Effector memory CD4-positive, alpha-beta T cell (primary cell): Measurements from ENCODE around the gene SHANK1.

ENCODE experiments used
- DNase-seq, 3 donors: peaks; one replicate each; pipeline ENCODE4 v3.0.0-alpha.2; 2020
- H3K27ac ChIP-seq: 2 replicates; pipeline ENCODE4 v1.7.0; 2013; ENCODE audit warnings: mild to moderate bottlenecking, low read length, moderate library complexity; ENCODE audit not compliant: insufficient read depth, poor library complexity, severe bottlenecking
- H3K27me3 ChIP-seq: replicated peaks from 2 replicates; pipeline ENCODE4 v1.7.0; 2013; ENCODE audit warnings: mild to moderate bottlenecking, low read length; ENCODE audit not compliant: insufficient read depth, control insufficient read depth, poor library complexity, severe bottlenecking
- H3K36me3 ChIP-seq: 2 replicates; pipeline ENCODE4 v1.7.0; 2013; ENCODE audit warnings: mild to moderate bottlenecking, low read length, moderate library complexity; ENCODE audit not compliant: control insufficient read depth, insufficient read depth
- H3K4me1 ChIP-seq: 2 replicates; pipeline ENCODE4 v1.7.0; 2013; ENCODE audit warnings: low read length, mild to moderate bottlenecking; ENCODE audit not compliant: control insufficient read depth, insufficient read depth, poor library complexity, severe bottlenecking
- H3K4me3 ChIP-seq: 2 replicates; pipeline ENCODE4 v1.7.0; 2013; ENCODE audit warnings: low read length, low read depth, mild to moderate bottlenecking; ENCODE audit not compliant: insufficient read depth, poor library complexity, severe bottlenecking
- H3K9me3 ChIP-seq: 2 replicates; pipeline ENCODE4 v1.7.0; 2013; ENCODE audit warnings: mild to moderate bottlenecking, low read length, moderate library complexity; ENCODE audit not compliant: control insufficient read depth

SHANK1 gene

GRCh38 chr19:50693064-50693975, 26.3 kb downstream of the SHANK1 start:
- no peak for DNase-seq

GRCh38 chr19:50690439-50690838, 29.2 kb downstream of the SHANK1 start:
- no peaks in the 10 kb centered on the region for H3K36me3 ChIP-seq
- peaks cover 26% of the 10 kb centered on the region for H3K27me3 ChIP-seq
- no peak overlapping the region for H3K4me3 ChIP-seq
- H3K27ac ChIP-seq: no peak overlapping the region
- H3K4me1 ChIP-seq: no peaks in the 10 kb centered on the region
- H3K9me3 ChIP-seq: no peaks in the 10 kb centered on the region
- DNase-seq: no peak

More at GRCh38 chr19:50693064-50693975, 26.3 kb downstream of the SHANK1 start:
- Histone ChIP-seq H3K9me3 (no peaks in the 10 kb centered on the region), H3K4me1 (no peaks in the 10 kb centered on the region), H3K36me3 (no peaks in the 10 kb centered on the region), H3K27me3 (peaks cover 11% of the 10 kb centered on the region), H3K4me3 (no peak overlapping the region), H3K27ac (no peak overlapping the region)

- no peaks in the 10 kb centered on the region for H3K9me3 ChIP-seq
- H3K4me3 ChIP-seq: no peak overlapping the region
- H3K36me3 ChIP-seq: no peaks in the 10 kb centered on the region
- H3K4me1 ChIP-seq: no peaks in the 10 kb centered on the region
- H3K27me3 ChIP-seq: peaks cover 26% of the 10 kb centered on the region
- H3K27ac ChIP-seq: no peak overlapping the region
- DNase-seq: no peak
Measured at GRCh38 chr19:50688766-50689165, 30.8 kb downstream of the SHANK1 start.

- Histone ChIP-seq H3K27ac (no peak overlapping the region), H3K27me3 (peaks cover 18% of the 10 kb centered on the region), H3K9me3 (no peaks in the 10 kb centered on the region), H3K36me3 (no peaks in the 10 kb centered on the region), H3K4me1 (no peaks in the 10 kb centered on the region), H3K4me3 (no peak overlapping the region)
- no peak for DNase-seq
Measured at GRCh38 chr19:50686310-50687032, 33.1 kb downstream of the SHANK1 start.

- Histone ChIP-seq H3K27me3 (no peaks in the 10 kb centered on the region), H3K4me1 (no peaks in the 10 kb centered on the region), H3K36me3 (no peaks in the 10 kb centered on the region), H3K9me3 (no peaks in the 10 kb centered on the region), H3K27ac (no peak overlapping the region), H3K4me3 (no peak overlapping the region)
- DNase-seq: peak; percentile 28 to 57 (median 50)
Measured at GRCh38 chr19:50679177-50680125, 40.2 kb downstream of the SHANK1 start.

GRCh38 chr19:50678323-50678722, 41.3 kb downstream of the SHANK1 start:
- Histone ChIP-seq H3K27ac (no peak overlapping the region), H3K9me3 (no peaks in the 10 kb centered on the region), H3K36me3 (no peaks in the 10 kb centered on the region), H3K4me1 (no peaks in the 10 kb centered on the region), H3K27me3 (no peaks in the 10 kb centered on the region), H3K4me3 (no peak overlapping the region)
- no peak for DNase-seq

- Histone ChIP-seq H3K9me3 (no peaks in the 10 kb centered on the region), H3K36me3 (no peaks in the 10 kb centered on the region), H3K27ac (no peak overlapping the region), H3K4me3 (no peak overlapping the region), H3K4me1 (no peaks in the 10 kb centered on the region), H3K27me3 (no peaks in the 10 kb centered on the region)
- DNase-seq: no peak
Measured at GRCh38 chr19:50677636-50678035, 42.0 kb downstream of the SHANK1 start.

GRCh38 chr19:50676625-50677197, 42.9 kb downstream of the SHANK1 start:
- Histone ChIP-seq H3K4me3 (no peak overlapping the region), H3K27me3 (no peaks in the 10 kb centered on the region), H3K27ac (no peak overlapping the region), H3K36me3 (no peaks in the 10 kb centered on the region), H3K9me3 (no peaks in the 10 kb centered on the region), H3K4me1 (no peaks in the 10 kb centered on the region)
- no peak for DNase-seq

GRCh38 chr19:50673118-50673517, 46.5 kb downstream of the SHANK1 start:
- no peaks in the 10 kb centered on the region for H3K9me3 ChIP-seq
- peaks cover 11% of the 10 kb centered on the region for H3K27me3 ChIP-seq

More at GRCh38 chr19:50673118-50673517, 46.5 kb downstream of the SHANK1 start:
- no peak overlapping the region for H3K4me3 ChIP-seq
- no peaks in the 10 kb centered on the region for H3K36me3 ChIP-seq
- H3K4me1 ChIP-seq: no peaks in the 10 kb centered on the region
- H3K27ac ChIP-seq: no peak overlapping the region
- no peak for DNase-seq
